Measurements from ENCODE around the gene RAD9A.

The RAD9A gene

DNA sequence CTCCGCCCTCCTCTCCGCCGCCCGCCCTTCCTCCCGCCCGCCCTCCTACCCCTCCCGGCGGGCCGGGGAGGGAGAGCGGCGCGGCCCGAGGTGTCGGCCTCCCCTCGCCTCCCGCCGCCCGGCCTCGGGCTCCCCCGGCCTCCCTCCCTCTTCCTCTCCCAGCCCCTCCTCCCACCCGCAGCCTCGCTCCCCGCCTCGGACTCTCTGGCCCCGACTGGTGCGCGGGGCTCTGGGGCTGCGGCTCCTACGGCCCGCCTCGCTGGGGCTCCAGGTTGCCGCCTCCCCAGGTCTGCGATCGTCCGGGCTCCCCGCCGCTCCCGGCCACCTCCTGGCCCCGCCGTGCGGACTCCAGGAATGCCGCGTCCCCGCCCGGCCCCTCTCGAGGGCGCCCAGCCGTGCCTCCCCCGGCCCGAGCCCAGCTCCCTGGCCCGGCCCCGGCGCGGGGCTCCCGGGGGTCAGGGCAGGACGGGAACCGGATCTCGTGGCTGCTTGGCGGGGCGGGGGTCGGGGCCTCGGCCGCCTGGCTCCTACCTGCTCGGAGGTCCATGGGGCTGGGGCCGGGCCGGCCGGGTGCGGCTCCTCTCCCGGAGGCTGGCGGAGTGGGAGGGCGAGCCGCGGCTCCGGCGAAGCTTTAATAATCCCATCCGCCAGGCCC lies 18.7 kb upstream of the RAD9A start, which contains the start of gene CLCF1:
Gene CLCF1 (minus strand): TSS at position 606 of the 655 bp plus-strand sequence. CDS start 59 bp downstream, at position 547.
- H3K23ac ChIP-seq (ENCODE audit: low read length) = no peak within 1 kb of the TSS
- H4K5ac ChIP-seq (ENCODE audit: low read length) = no peak within 1 kb of the TSS
- H3K27me3 ChIP-seq (ENCODE audit: insufficient read depth, low read length, poor library complexity) = no peaks in the 10 kb centered on the region
- H2AK5ac ChIP-seq (ENCODE audit: low read length) = peak within 1 kb of the TSS; percentile 41
- no CpG with 5 or more reads among the region's 76 CpGs for WGBS (ENCODE audit: extremely low coverage, insufficient coverage, low lambda C conversion rate)
- H3K4me3 ChIP-seq (ENCODE audit: low read length) = peak within 1 kb of the TSS; percentile 43
- peak within 1 kb of the TSS; percentile 47 for H3K4me2 ChIP-seq (ENCODE audit: low read length)
- H3K9ac ChIP-seq (ENCODE audit: low read length) = peak within 1 kb of the TSS; percentile 89
- peak; percentile 77 for DNase-seq
- peak within 1 kb of the TSS; percentile 91 for H3K56ac ChIP-seq (ENCODE audit: low read length)
- H3K4ac ChIP-seq (ENCODE audit: low read depth, low read length) = peak within 1 kb of the TSS; percentile 98
- peak within 1 kb of the TSS; percentile 94 for H3K27ac ChIP-seq (ENCODE audit: low read depth, low read length)
- H3K79me1 ChIP-seq (ENCODE audit: low read length) = no peaks in the 10 kb centered on the region
- no peak within 1 kb of the TSS for H2BK15ac ChIP-seq (replicated peaks; ENCODE audit: low read depth)
- H3K4me1 ChIP-seq (ENCODE audit: control insufficient read depth, low read depth, low read length) = peaks cover 19% of the 10 kb centered on the region
- H3K18ac ChIP-seq (ENCODE audit: low read length) = peak within 1 kb of the TSS; percentile 97
- no peaks in the 10 kb centered on the region for H3K79me2 ChIP-seq (ENCODE audit: control insufficient read depth, insufficient read depth, low read length)
- peak within 1 kb of the TSS; percentile 82 for H2BK120ac ChIP-seq (ENCODE audit: low read depth, low read length)
- H4K8ac ChIP-seq (ENCODE audit: low read depth, low read length) = peak within 1 kb of the TSS; percentile 69
- H2BK5ac ChIP-seq (ENCODE audit: low read length) = peak within 1 kb of the TSS; percentile 27
- H3K36me3 ChIP-seq (ENCODE audit: control insufficient read depth, insufficient read depth, low read length) = no peaks in the 10 kb centered on the region

DNA sequence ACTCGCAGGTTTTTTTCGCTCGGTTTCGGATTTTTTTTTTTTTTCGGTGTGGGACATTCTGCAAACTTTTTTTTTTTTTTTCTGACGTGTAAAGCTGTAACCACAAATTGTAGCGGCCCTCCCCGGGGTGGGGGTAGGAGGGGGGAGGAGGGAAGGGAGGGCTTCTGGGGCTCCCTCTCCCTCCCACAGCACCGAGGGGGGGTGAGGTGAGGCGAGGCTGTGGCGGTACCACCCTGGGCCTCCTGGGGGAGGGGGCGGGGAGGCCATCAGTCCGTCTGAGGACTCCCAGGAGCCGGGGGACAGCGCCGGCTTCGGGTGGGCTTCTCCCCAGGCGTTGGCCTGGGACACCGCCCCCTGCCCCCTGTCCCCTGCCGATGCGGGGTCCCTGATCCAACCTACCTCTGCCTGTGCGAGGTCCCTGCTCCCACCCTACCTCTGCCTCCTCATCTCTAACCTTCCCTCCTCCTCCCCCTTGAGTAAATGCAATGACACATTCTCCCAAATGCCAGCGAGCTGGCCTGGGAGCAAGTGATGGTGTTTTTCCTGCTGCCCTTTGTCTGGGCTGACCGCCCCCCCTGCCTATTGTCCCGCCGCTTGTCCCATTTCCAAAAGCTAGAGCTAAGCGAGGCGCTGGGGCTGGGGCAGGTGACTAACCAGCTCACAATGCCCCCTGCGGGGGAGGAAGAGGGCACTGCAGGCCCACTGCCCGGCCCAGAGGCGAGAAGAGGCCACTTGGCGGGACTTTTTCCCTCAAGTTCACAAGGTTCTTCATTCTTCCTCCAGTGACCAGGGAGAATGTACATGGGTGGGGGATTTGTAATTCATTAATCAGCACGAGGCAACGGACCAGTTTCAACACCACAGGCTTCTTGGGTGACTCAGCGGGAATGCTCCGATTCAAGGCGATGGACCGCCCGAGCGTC lies 17.9 kb upstream of the RAD9A start:
- Histone ChIP-seq H3K79me2 (ENCODE audit: control insufficient read depth, insufficient read depth, low read length) (no peaks in the 10 kb centered on the region), H3K4me3 (ENCODE audit: low read length) (peak overlapping the region; percentile 40), H3K36me3 (ENCODE audit: control insufficient read depth, insufficient read depth, low read length) (no peaks in the 10 kb centered on the region), H3K23ac (ENCODE audit: low read length) (no peak overlapping the region), H3K18ac (ENCODE audit: low read length) (peak overlapping the region; percentile 97), H2BK5ac (ENCODE audit: low read length) (peak overlapping the region; percentile 27), H2BK15ac (replicated peaks; ENCODE audit: low read depth) (no peak overlapping the region), H3K4me2 (ENCODE audit: low read length) (peak overlapping the region; percentile 47), H4K8ac (ENCODE audit: low read depth, low read length) (no peak overlapping the region), H4K5ac (ENCODE audit: low read length) (no peak overlapping the region), H2BK120ac (ENCODE audit: low read depth, low read length) (peak overlapping the region; percentile 82), H3K27me3 (ENCODE audit: insufficient read depth, low read length, poor library complexity) (no peaks in the 10 kb centered on the region), H3K4me1 (ENCODE audit: control insufficient read depth, low read depth, low read length) (peaks cover 19% of the 10 kb centered on the region), H3K4ac (ENCODE audit: low read depth, low read length) (peak overlapping the region; percentile 98), H3K56ac (ENCODE audit: low read length) (peak overlapping the region; percentile 91), H3K9ac (ENCODE audit: low read length) (peak overlapping the region; percentile 89), H3K79me1 (ENCODE audit: low read length) (no peaks in the 10 kb centered on the region), H2AK5ac (ENCODE audit: low read length) (no peak overlapping the region), H3K27ac (ENCODE audit: low read depth, low read length) (peak overlapping the region; percentile 94)
- no CpG with 5 or more reads among the region's 40 CpGs for WGBS (ENCODE audit: extremely low coverage, insufficient coverage, low lambda C conversion rate)
- DNase-seq = peak; percentile 97

DNA sequence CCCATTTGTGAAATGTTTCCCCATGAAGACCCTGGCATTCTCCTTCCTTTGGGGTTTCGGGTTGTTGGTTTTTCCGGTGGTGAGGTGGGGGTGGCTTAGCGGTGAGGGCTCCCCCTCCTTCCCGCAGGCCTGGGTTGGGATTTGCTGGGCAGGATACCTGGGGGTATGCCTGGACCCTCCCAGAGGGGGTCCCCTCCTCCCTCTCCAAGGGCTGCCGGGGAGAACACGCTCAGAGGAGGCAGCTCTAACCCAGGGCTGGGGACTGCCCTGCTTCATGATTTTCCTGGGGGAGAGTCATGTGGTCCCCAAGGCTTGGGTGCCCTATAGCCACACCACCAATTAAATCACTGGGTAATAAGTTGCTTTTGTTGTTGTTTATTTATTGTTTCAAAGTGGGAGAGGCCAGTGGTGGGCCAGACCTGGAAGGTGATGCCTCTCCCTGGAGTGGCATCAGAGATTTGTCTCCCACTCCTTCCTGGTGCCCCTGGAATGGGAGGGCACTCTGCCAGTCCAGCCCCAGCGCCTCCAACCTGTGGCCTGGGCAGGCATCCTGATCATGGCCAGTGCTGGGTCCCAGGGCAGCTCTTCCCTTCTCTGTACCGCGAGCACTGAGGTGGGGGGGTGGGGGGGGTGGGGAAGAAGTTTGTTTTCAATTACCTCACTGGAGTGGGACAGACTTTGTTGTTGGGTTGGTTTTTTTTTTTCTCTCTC lies 17.1 kb upstream of the RAD9A start:
- Histone ChIP-seq H3K27ac (ENCODE audit: low read depth, low read length) (peak overlapping the region; percentile 94), H2BK120ac (ENCODE audit: low read depth, low read length) (peak overlapping the region; percentile 14), H3K4me1 (ENCODE audit: control insufficient read depth, low read depth, low read length) (peaks cover 19% of the 10 kb centered on the region), H3K23ac (ENCODE audit: low read length) (no peak overlapping the region), H4K8ac (ENCODE audit: low read depth, low read length) (no peak overlapping the region), H3K18ac (ENCODE audit: low read length) (peak overlapping the region; percentile 97), H3K9ac (ENCODE audit: low read length) (peak overlapping the region; percentile 89), H3K4ac (ENCODE audit: low read depth, low read length) (peak overlapping the region; percentile 89), H3K4me3 (ENCODE audit: low read length) (no peak overlapping the region), H3K79me1 (ENCODE audit: low read length) (no peaks in the 10 kb centered on the region), H3K27me3 (ENCODE audit: insufficient read depth, low read length, poor library complexity) (no peaks in the 10 kb centered on the region), H4K5ac (ENCODE audit: low read length) (no peak overlapping the region), H2BK5ac (ENCODE audit: low read length) (peak overlapping the region; percentile 27), H2AK5ac (ENCODE audit: low read length) (peak overlapping the region; percentile 41), H3K79me2 (ENCODE audit: control insufficient read depth, insufficient read depth, low read length) (no peaks in the 10 kb centered on the region), H3K4me2 (ENCODE audit: low read length) (peak overlapping the region; percentile 33), H2BK15ac (replicated peaks; ENCODE audit: low read depth) (no peak overlapping the region), H3K36me3 (ENCODE audit: control insufficient read depth, insufficient read depth, low read length) (no peaks in the 10 kb centered on the region), H3K56ac (ENCODE audit: low read length) (peak overlapping the region; percentile 91)
- DNase-seq = no peak
- WGBS (ENCODE audit: extremely low coverage, insufficient coverage, low lambda C conversion rate) = no CpG with 5 or more reads among the region's 9 CpGs

DNA sequence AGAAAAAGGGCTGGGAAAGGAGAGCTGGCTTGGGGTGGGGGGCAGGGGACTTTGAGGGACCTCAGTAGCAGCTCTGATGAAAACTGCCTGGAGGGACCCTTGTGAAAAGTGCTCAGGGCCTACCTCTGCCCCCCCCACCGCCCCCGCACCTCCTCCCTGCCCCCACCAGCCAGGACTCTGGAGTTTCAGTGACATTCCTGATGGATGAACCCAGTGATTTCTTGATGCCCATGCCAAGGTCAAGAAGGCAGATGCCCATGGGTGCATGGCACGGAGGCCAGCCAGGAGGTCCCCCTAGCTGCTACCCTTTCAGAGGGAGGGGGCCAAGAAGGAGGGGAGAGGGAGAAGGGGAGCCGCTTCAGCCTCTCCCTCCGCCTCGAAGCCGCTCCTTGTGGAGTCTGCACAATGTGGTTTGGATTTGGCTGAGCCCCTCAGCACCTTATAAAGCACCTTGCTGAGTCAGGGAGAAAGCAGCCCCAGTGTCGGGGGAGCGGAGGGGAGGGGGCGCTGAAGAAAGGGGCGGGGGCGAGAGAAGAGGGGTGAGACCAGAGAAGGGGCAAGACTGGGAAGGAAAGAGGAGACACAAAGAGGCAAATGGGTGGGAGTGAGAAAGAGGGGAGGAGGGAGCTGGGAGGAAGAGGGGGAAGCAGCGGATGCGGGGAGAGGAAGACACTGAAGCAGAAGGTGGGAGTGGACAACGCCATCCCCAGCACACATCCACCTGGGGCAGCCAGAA lies 16.3 kb upstream of the RAD9A start:
- Histone ChIP-seq H3K18ac (ENCODE audit: low read length) (peak overlapping the region; percentile 70), H2BK120ac (ENCODE audit: low read depth, low read length) (peak overlapping the region; percentile 56), H2BK5ac (ENCODE audit: low read length) (no peak overlapping the region), H3K79me1 (ENCODE audit: low read length) (no peaks in the 10 kb centered on the region), H3K4ac (ENCODE audit: low read depth, low read length) (peak overlapping the region; percentile 28), H3K23ac (ENCODE audit: low read length) (no peak overlapping the region), H3K9ac (ENCODE audit: low read length) (peak overlapping the region; percentile 69), H2AK5ac (ENCODE audit: low read length) (no peak overlapping the region), H3K79me2 (ENCODE audit: control insufficient read depth, insufficient read depth, low read length) (no peaks in the 10 kb centered on the region), H3K56ac (ENCODE audit: low read length) (peak overlapping the region; percentile 93), H3K27me3 (ENCODE audit: insufficient read depth, low read length, poor library complexity) (no peaks in the 10 kb centered on the region), H4K5ac (ENCODE audit: low read length) (no peak overlapping the region), H3K27ac (ENCODE audit: low read depth, low read length) (peak overlapping the region; percentile 94), H3K4me3 (ENCODE audit: low read length) (no peak overlapping the region), H2BK15ac (replicated peaks; ENCODE audit: low read depth) (no peak overlapping the region), H4K8ac (ENCODE audit: low read depth, low read length) (no peak overlapping the region), H3K4me1 (ENCODE audit: control insufficient read depth, low read depth, low read length) (peaks cover 19% of the 10 kb centered on the region), H3K36me3 (ENCODE audit: control insufficient read depth, insufficient read depth, low read length) (no peaks in the 10 kb centered on the region), H3K4me2 (ENCODE audit: low read length) (peak overlapping the region; percentile 72)
- DNase-seq = no peak
- WGBS (ENCODE audit: extremely low coverage, insufficient coverage, low lambda C conversion rate) = no CpG with 5 or more reads among the region's 15 CpGs
